GM12878 (cell line): ENCODE data around the gene TPCN2. TPM values are rescaled to one million over a fixed set of nuclear protein-coding genes. Genes with fewer than 3 reads are reported as not detected.

Experiments used
- ATAC-seq: fragments of 200-7000 bp; cut with Tn5 transposase; 3 replicates; pipeline ENCODE4 v1.9.1; 2020; ENCODE audit warnings: mild to moderate bottlenecking, moderate library complexity
- BruUV-seq: library from RNA; stranded (reverse); fragments of 400-500 nt; replicated peaks from 2 replicates; lab custom pipeline; 2021; lab: Mats Ljungman, UMichigan
- CTCF ChIA-PET: fragments of 300-600 bp; sonication (Branson Sonifier 250); formaldehyde crosslinking; extraction: SDS; loops from one replicate; lab custom pipeline; 2021; ENCODE audit warnings: inconsistent platforms; lab: Yijun Ruan, JAX
- POLR2A ChIA-PET: fragments of 350-600 bp; formaldehyde crosslinking; extraction: SDS; loops from one replicate; lab custom pipeline; 2021; ENCODE audit warnings: inconsistent platforms; lab: Charles Lee
- RAD21 ChIA-PET: fragments of 300-600 bp; sonication (Branson Sonifier 250); formaldehyde crosslinking; loops from one replicate; lab custom pipeline; 2023; ENCODE audit warnings: antibody characterized with exemption; ENCODE audit not compliant: unreplicated experiment; lab: Charles Lee
- SMC1A ChIA-PET: fragments of 300-600 bp; sonication (Branson Sonifier 250); formaldehyde crosslinking; loops from one replicate; lab custom pipeline; 2023; ENCODE audit not compliant: unreplicated experiment, uncharacterized antibody; lab: Charles Lee
- DNase-seq: peaks from one replicate; pipeline ENCODE4 v3.0.0-alpha.2; 2011; ENCODE audit warnings: low read depth, low spot score
- FAIRE-seq: peaks from 3 replicates; lab custom pipeline; 2011; peaks lifted over from hg19 to GRCh38; lab: Jason Lieb, UNC
- H2AFZ ChIP-seq: 2 replicates; pipeline ENCODE4 v1.6.0; 2011; ENCODE audit warnings: low read depth, low read length, control low read depth; ENCODE audit not compliant: control insufficient read depth
- H3K27ac ChIP-seq: 2 replicates; pipeline ENCODE4 v1.5.1; 2011; ENCODE audit warnings: control low read depth; ENCODE audit not compliant: control insufficient read depth, insufficient read depth
- H3K27me3 ChIP-seq, 2 experiments: replicated peaks in 1 of 2; 2 replicates each; pipeline versions ENCODE4 v1.6.0 to v1.6.1; 2011; ENCODE audit warnings: low read length in 1 of 2; ENCODE audit not compliant: control insufficient read depth in 2 of 2, insufficient read depth in 2 of 2
- H3K36me3 ChIP-seq, 2 experiments: 2 replicates each; pipeline ENCODE4 v1.5.1; 2011; ENCODE audit warnings: low read length in 1 of 2; ENCODE audit not compliant: control insufficient read depth in 2 of 2, insufficient read depth in 2 of 2
- H3K4me1 ChIP-seq: 2 replicates; pipeline ENCODE4 v1.6.1; 2011; ENCODE audit warnings: mild to moderate bottlenecking, low read length, moderate library complexity, mixed read lengths; ENCODE audit not compliant: control insufficient read depth, insufficient read depth
- H3K4me2 ChIP-seq: 2 replicates; pipeline ENCODE4 v1.6.0; 2011; ENCODE audit warnings: control low read depth; ENCODE audit not compliant: control insufficient read depth, insufficient read depth
- H3K4me3 ChIP-seq: fragments of 200-600 bp; sonication (generic); 2 replicates; pipeline ENCODE4 v1.5.1; 2016
- H3K79me2 ChIP-seq: 2 replicates; pipeline ENCODE4 v1.6.0; 2011; ENCODE audit warnings: low read length; ENCODE audit not compliant: control insufficient read depth, insufficient read depth
- H3K9ac ChIP-seq: 2 replicates; pipeline ENCODE4 v1.8.0; 2011; ENCODE audit warnings: low read length, control low read depth, mixed read lengths; ENCODE audit not compliant: control insufficient read depth, insufficient read depth
- H3K9me3 ChIP-seq: replicated peaks from 3 replicates; pipeline ENCODE4 v1.5.1; 2011; ENCODE audit warnings: mild to moderate bottlenecking, low read length; ENCODE audit not compliant: control insufficient read depth, insufficient read depth
- H4K20me1 ChIP-seq: 2 replicates; pipeline ENCODE4 v1.6.0; 2011; ENCODE audit not compliant: control insufficient read depth, insufficient read depth
- BMI1 ChIP-seq: fragments of 450-650 bp; IDR thresholded peaks from 2 replicates; pipeline ENCODE4 v1.6.1; 2016; ENCODE audit warnings: mild to moderate bottlenecking, moderate library complexity, borderline replicate concordance
- CHD2 ChIP-seq: IDR thresholded peaks from 2 replicates; pipeline ENCODE4 v1.6.1; 2011; ENCODE audit warnings: low read depth, low read length, improper control_type of control experiment, borderline replicate concordance
- CREB1 ChIP-seq: IDR thresholded peaks from 2 replicates; pipeline ENCODE4 v1.6.1; 2012; ENCODE audit warnings: low read depth, mild to moderate bottlenecking, inconsistent platforms
- ESRRA ChIP-seq: IDR thresholded peaks from 2 replicates; pipeline ENCODE4 v1.6.1; 2012; ENCODE audit warnings: mild to moderate bottlenecking, low read length, improper control_type of control experiment
- FOXK2 ChIP-seq: fragments of 450-650 bp; IDR thresholded peaks from 2 replicates; pipeline ENCODE4 v1.6.1; 2017; ENCODE audit warnings: mild to moderate bottlenecking, moderate library complexity
- KAT2A ChIP-seq: conservative IDR thresholded peaks from 2 replicates; pipeline ENCODE4 v1.6.1; 2011; ENCODE audit warnings: low read depth, low read length; ENCODE audit not compliant: control insufficient read depth
- MYB ChIP-seq: fragments of 150-350 bp; IDR thresholded peaks from 2 replicates; pipeline ENCODE4 v1.6.1; 2014; ENCODE audit warnings: mild to moderate bottlenecking, low read depth, low read length, borderline replicate concordance
- NR2F1 ChIP-seq: fragments of 450-650 bp; conservative IDR thresholded peaks from 2 replicates; pipeline ENCODE4 v1.6.1; 2017; ENCODE audit warnings: mild to moderate bottlenecking
- PML ChIP-seq: IDR thresholded peaks from 2 replicates; pipeline ENCODE4 v1.6.1; 2012; ENCODE audit warnings: low read length, inconsistent platforms
- RCOR1 ChIP-seq: conservative IDR thresholded peaks from 2 replicates; pipeline ENCODE4 v1.6.1; 2012; ENCODE audit warnings: low read depth, low read length, improper control_type of control experiment
- SPI1 ChIP-seq: IDR thresholded peaks from 2 replicates; pipeline ENCODE4 v1.6.1; 2011; ENCODE audit warnings: low read depth, mild to moderate bottlenecking, low read length, moderate library complexity, borderline replicate concordance; ENCODE audit not compliant: insufficient read depth
- SREBF2 ChIP-seq: IDR thresholded peaks from 2 replicates; pipeline ENCODE4 v1.6.1; 2012; ENCODE audit warnings: mild to moderate bottlenecking, low read length
- SUZ12 ChIP-seq: fragments of 200-600 bp; sonication (generic); IDR thresholded peaks from one replicate; pipeline ENCODE4 v1.6.1; 2018; ENCODE audit warnings: antibody characterized with exemption, mild to moderate bottlenecking; ENCODE audit not compliant: unreplicated experiment
- ZNF207 ChIP-seq: fragments of 450-650 bp; IDR thresholded peaks from 2 replicates; pipeline ENCODE4 v1.6.1; 2014; ENCODE audit warnings: antibody characterized with exemption, mild to moderate bottlenecking, borderline replicate concordance
- ZNF24 ChIP-seq: fragments of 450-650 bp; IDR thresholded peaks from 2 replicates; pipeline ENCODE4 v1.6.1; 2017; ENCODE audit warnings: antibody characterized with exemption, mild to moderate bottlenecking
- WGBS: methylation state at CpG from one replicate; pipeline ENCODE4 v1.1.6; 2016; ENCODE audit warnings: low lambda C conversion rate; ENCODE audit not compliant: insufficient replicate concordance, insufficient coverage; ENCODE audit errors: missing lambda C conversion rate; 5-methylcytosine and 5-hydroxymethylcytosine counted together
- in situ Hi-C: fragments of 300-500 bp; cut with MboI; formaldehyde crosslinking; loops from 9 replicates; pipeline ENCODE4 v1.14.3; 2018; ENCODE audit warnings: mixed read lengths
- intact Hi-C: fragments of 100-400 bp; cut with micrococcal nuclease; formaldehyde crosslinking; loops from one replicate; pipeline ENCODE4 v1.14.2; 2022; ENCODE audit not compliant: unreplicated experiment
- polyA plus RNA-seq, 11 experiments: library from polyadenylated mRNA; depleted of rRNA in 4 of 11; unstranded in 6 of 11; stranded (reverse) in 5 of 11; fragments of >200 nt; fragmentation: Nextera tagmentation in 4 of 11; fragmentation: Illumina TruSeq in 1 of 11; extraction: Ambion mirVana in 4 of 11; extraction: Trizol in 1 of 11; gene quantifications; 1 replicate in 1 of 11; 2 replicates in 10 of 11; pipeline versions ENCODE4 v1.2.1 to v1.2.3, GENCODE V29; 2011 to 2016; ENCODE audit warnings: inconsistent platforms in 2 of 11, missing spikeins in 2 of 11, low read depth in 1 of 11
- total RNA-seq, 4 experiments: library from RNA; depleted of rRNA in 3 of 4; stranded (reverse); fragments of >200 nt in 3 of 4; fragmentation: Illumina TruSeq in 1 of 4; extraction: Trizol in 1 of 4; gene quantifications; 2 replicates each; pipeline versions ENCODE4 v1.2.1 to v1.2.3, GENCODE V29; 2013 to 2021
- TF ChIP-seq, protein P1 (sequence below): fragments of 450-650 bp; IDR thresholded peaks from 2 replicates; pipeline ENCODE4 v1.6.1; 2017; ENCODE audit warnings: mild to moderate bottlenecking
- TF ChIP-seq, protein P2 (sequence below): fragments of 450-650 bp; IDR thresholded peaks from 2 replicates; pipeline ENCODE4 v1.6.1; 2017; ENCODE audit warnings: mild to moderate bottlenecking, moderate library complexity

Gene TPCN2
- total and polyA plus RNA-seq, 10 of the 15 experiments (the other 5 are each of a cell fraction or from before 2014, with no cell fraction given) = 1.7 to 18.4 (median 8.4) TPM

DNA sequence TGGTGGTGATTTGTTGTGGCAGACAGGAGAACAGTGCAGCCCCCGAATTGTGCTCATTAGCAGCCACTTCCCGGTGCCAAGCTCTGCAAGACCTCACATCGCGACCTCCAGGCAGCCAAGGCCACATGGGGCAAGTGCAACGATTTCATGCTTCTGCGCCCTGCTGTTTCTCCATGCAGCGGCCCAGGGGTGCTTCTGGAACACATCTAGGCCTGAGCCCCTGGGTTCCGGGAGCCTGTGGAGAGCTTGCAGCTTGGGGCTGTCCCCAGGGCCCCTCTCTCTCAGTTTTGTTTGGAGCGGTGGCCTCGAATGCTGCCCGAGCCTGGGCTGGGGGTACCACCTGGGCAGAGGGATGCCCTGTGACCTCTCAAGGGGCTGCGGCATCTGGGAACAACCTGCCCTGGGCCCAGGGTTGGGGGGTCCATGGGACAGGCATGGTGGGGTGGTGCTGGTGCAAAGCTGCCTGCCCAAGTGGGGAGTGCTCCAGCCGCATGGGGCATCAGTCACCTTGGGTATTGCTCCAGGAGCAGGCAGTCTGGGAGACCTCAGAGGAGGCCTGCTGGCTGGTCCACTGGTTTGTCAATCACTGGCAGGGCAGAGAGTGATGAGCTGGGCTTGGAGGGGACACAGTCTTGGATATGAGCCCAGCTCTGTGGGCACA lies 51.9 kb downstream of the TPCN2 start:
- intact Hi-C loops = loop anchor here (1.0 to 10.0 kb wide), 5 partner anchors 114 to 572 kb away; no protein-coding TSS in a partner anchor
- BruUV-seq = no TSS peak
- no peaks in the 10 kb centered on the region for H3K9me3 ChIP-seq
- H3K4me1 ChIP-seq = no peaks in the 10 kb centered on the region; the same call in 1 of the 2 replicates
- no peaks in the 10 kb centered on the region for H3K27me3 ChIP-seq
- CTCF ChIA-PET = interaction anchor here (1.2 to 5.8 kb wide), 9 partner anchors 22 to 575 kb away, joined by 3 to 37 read pairs (median 5); partner anchors contain the start of gene LTO1
- RAD21 ChIA-PET = interaction anchor here (1.4 to 2.5 kb wide), 2 partner anchors 190 to 542 kb away, joined by 3 to 25 read pairs; no protein-coding TSS in a partner anchor
- POLR2A ChIA-PET = no interaction called here
- DNase-seq = no peak
- TF ChIP-seq SREBF2 = no peak
- no peak for TF ChIP-seq ZNF207
- TF ChIP-seq MYB = no peak
- no peak for TF ChIP-seq KAT2A
- TF ChIP-seq SPI1 = no peak
- TF ChIP-seq CREB1 = no peak
- no peak for TF ChIP-seq ESRRA
- TF ChIP-seq PML = no peak
- TF ChIP-seq RCOR1 = no peak
- TF ChIP-seq, protein P1, sequence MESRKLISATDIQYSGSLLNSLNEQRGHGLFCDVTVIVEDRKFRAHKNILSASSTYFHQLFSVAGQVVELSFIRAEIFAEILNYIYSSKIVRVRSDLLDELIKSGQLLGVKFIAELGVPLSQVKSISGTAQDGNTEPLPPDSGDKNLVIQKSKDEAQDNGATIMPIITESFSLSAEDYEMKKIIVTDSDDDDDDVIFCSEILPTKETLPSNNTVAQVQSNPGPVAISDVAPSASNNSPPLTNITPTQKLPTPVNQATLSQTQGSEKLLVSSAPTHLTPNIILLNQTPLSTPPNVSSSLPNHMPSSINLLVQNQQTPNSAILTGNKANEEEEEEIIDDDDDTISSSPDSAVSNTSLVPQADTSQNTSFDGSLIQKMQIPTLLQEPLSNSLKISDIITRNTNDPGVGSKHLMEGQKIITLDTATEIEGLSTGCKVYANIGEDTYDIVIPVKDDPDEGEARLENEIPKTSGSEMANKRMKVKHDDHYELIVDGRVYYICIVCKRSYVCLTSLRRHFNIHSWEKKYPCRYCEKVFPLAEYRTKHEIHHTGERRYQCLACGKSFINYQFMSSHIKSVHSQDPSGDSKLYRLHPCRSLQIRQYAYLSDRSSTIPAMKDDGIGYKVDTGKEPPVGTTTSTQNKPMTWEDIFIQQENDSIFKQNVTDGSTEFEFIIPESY = no peak
- TF ChIP-seq CHD2 = no peak
- no peak for TF ChIP-seq NR2F1
- no peak for TF ChIP-seq SUZ12
- TF ChIP-seq, protein P2, sequence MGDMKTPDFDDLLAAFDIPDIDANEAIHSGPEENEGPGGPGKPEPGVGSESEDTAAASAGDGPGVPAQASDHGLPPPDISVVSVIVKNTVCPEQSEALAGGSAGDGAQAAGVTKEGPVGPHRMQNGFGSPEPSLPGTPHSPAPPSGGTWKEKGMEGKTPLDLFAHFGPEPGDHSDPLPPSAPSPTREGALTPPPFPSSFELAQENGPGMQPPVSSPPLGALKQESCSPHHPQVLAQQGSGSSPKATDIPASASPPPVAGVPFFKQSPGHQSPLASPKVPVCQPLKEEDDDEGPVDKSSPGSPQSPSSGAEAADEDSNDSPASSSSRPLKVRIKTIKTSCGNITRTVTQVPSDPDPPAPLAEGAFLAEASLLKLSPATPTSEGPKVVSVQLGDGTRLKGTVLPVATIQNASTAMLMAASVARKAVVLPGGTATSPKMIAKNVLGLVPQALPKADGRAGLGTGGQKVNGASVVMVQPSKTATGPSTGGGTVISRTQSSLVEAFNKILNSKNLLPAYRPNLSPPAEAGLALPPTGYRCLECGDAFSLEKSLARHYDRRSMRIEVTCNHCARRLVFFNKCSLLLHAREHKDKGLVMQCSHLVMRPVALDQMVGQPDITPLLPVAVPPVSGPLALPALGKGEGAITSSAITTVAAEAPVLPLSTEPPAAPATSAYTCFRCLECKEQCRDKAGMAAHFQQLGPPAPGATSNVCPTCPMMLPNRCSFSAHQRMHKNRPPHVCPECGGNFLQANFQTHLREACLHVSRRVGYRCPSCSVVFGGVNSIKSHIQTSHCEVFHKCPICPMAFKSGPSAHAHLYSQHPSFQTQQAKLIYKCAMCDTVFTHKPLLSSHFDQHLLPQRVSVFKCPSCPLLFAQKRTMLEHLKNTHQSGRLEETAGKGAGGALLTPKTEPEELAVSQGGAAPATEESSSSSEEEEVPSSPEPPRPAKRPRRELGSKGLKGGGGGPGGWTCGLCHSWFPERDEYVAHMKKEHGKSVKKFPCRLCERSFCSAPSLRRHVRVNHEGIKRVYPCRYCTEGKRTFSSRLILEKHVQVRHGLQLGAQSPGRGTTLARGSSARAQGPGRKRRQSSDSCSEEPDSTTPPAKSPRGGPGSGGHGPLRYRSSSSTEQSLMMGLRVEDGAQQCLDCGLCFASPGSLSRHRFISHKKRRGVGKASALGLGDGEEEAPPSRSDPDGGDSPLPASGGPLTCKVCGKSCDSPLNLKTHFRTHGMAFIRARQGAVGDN = no peak
- TF ChIP-seq BMI1 = no peak
- TF ChIP-seq FOXK2 = no peak
- TF ChIP-seq ZNF24 = no peak
- H3K4me2 ChIP-seq = no peak overlapping the region
- no peak overlapping the region for H3K4me3 ChIP-seq
- no peak overlapping the region for H3K27ac ChIP-seq
- WGBS = 68% methylated on average over 13 of the region's 13 CpGs
- H3K79me2 ChIP-seq = no peaks in the 10 kb centered on the region
- in situ Hi-C loops = loop anchor here (10.0 kb wide), 1 partner anchor 564 kb away; no protein-coding TSS in a partner anchor
- H3K9ac ChIP-seq = no peak overlapping the region
- no peak for ATAC-seq
- H3K36me3 ChIP-seq = no peaks in the 10 kb centered on the region
- SMC1A ChIA-PET = interaction anchor here (1.6 to 1.8 kb wide), 2 partner anchors 144 to 568 kb away, joined by 3 to 4 read pairs; no protein-coding TSS in a partner anchor
- FAIRE-seq = no peak
- H4K20me1 ChIP-seq = no peaks in the 10 kb centered on the region
- H2AFZ ChIP-seq = no peak overlapping the region
